Type B pancreatic cell (in vitro differentiated cells): ENCODE measurements around the gene SMAD6. TPM values are rescaled to one million over a fixed set of nuclear protein-coding genes. Genes with fewer than 3 reads are reported as not detected.
"Not testable (repeated sequence)": the region's sequence is repeated elsewhere in the genome, so short reads cannot be mapped to it uniquely, and the experiment has no call there.

Experiments
- DNase-seq: peaks from one replicate; pipeline ENCODE4 v3.0.0; 2021; ENCODE audit warnings: mixed read lengths; ENCODE audit not compliant: unreplicated experiment; ENCODE audit errors: extremely low spot score
- H3K27ac Mint-ChIP-seq: 2 replicates; pipeline ENCODE4 v1.8.0; 2021; ENCODE audit warnings: mild to moderate bottlenecking, mixed read lengths
- H3K27me3 Mint-ChIP-seq: 2 replicates; pipeline ENCODE4 v1.8.0; 2021; ENCODE audit warnings: mixed read lengths
- H3K36me3 Mint-ChIP-seq: 2 replicates; pipeline ENCODE4 v1.8.0; 2021; ENCODE audit warnings: mixed read lengths
- H3K4me1 Mint-ChIP-seq: one replicate; pipeline ENCODE4 v1.8.0; 2021; ENCODE audit warnings: mixed read lengths; ENCODE audit not compliant: unreplicated experiment
- H3K4me3 Mint-ChIP-seq: 2 replicates; pipeline ENCODE4 v1.8.0; 2021; ENCODE audit warnings: mild to moderate bottlenecking, mixed read lengths
- H3K9me3 Mint-ChIP-seq: 2 replicates; pipeline ENCODE4 v1.8.0; 2021; ENCODE audit warnings: mixed read lengths
- total RNA-seq: library from RNA; stranded (reverse); gene quantifications from 2 replicates; pipeline ENCODE4 v1.2.1, GENCODE V29; 2021; ENCODE audit warnings: low replicate concordance
- TF ChIP-seq, protein P1 (sequence below): fragments of 200-600 bp; sonication (generic); conservative IDR thresholded peaks from 2 replicates; pipeline ENCODE4 v1.5.0; 2021; ENCODE audit warnings: antibody characterized with exemption, mild to moderate bottlenecking

Gene SMAD6
- total RNA-seq, 1 donor from 2014 or later = 31.7 TPM

DNA sequence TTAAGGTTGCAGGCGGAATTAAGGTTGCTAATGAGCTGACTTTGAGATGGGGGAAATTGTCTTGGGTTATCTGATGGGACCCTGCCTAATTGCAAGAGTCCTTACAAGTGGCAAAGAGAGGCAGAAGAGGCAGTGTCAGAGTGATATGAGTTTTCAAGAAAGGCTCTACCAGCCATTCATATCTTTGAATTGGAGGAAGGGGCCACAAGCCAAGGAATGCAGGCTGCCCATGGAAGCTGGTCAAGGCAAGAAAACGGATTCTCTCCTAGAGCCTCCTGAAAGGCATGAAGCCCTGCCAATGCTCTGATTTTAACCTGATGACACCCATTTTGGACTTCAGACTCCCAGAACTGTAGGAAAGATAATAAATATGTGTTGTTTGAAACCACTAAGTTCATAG is 20.6 kb upstream of the SMAD6 start:
- peaks cover 5% of the 10 kb centered on the region for H3K36me3 Mint-ChIP-seq
- no peak overlapping the region for H3K27ac Mint-ChIP-seq
- peaks cover 19% of the 10 kb centered on the region for H3K9me3 Mint-ChIP-seq
- no peaks in the 10 kb centered on the region for H3K27me3 Mint-ChIP-seq
- no peak overlapping the region for H3K4me3 Mint-ChIP-seq
- peaks cover 39% of the 10 kb centered on the region for H3K4me1 Mint-ChIP-seq
- TF ChIP-seq, protein P1, sequence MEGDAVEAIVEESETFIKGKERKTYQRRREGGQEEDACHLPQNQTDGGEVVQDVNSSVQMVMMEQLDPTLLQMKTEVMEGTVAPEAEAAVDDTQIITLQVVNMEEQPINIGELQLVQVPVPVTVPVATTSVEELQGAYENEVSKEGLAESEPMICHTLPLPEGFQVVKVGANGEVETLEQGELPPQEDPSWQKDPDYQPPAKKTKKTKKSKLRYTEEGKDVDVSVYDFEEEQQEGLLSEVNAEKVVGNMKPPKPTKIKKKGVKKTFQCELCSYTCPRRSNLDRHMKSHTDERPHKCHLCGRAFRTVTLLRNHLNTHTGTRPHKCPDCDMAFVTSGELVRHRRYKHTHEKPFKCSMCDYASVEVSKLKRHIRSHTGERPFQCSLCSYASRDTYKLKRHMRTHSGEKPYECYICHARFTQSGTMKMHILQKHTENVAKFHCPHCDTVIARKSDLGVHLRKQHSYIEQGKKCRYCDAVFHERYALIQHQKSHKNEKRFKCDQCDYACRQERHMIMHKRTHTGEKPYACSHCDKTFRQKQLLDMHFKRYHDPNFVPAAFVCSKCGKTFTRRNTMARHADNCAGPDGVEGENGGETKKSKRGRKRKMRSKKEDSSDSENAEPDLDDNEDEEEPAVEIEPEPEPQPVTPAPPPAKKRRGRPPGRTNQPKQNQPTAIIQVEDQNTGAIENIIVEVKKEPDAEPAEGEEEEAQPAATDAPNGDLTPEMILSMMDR = no peak
- DNase-seq = no peak

DNA sequence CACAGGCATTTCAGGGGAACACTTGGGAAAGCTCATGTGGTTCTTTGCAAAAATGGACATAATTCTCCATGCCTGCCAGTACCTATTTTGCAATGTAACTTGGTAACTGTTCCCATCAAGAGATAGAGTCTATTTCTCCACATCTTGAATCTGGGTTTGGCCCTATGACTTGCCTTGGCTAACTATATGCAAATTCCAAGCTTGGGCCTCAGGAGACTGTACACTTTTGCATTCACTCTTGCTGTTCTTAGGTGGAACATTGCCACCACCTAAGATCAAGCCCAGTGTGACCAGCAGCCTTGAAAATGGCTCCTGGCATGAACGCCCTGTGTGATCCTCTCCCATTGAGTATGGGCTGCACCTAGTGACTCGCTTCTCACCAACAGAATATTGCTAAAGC is 19.8 kb upstream of the SMAD6 start:
- Mint-ChIP-seq H3K9me3 (peaks cover 19% of the 10 kb centered on the region), H3K27ac (no peak overlapping the region), H3K4me1 (peaks cover 39% of the 10 kb centered on the region), H3K4me3 (no peak overlapping the region), H3K36me3 (peaks cover 5% of the 10 kb centered on the region), H3K27me3 (no peaks in the 10 kb centered on the region)
- TF ChIP-seq, protein P1 = no peak
- DNase-seq = no peak

DNA sequence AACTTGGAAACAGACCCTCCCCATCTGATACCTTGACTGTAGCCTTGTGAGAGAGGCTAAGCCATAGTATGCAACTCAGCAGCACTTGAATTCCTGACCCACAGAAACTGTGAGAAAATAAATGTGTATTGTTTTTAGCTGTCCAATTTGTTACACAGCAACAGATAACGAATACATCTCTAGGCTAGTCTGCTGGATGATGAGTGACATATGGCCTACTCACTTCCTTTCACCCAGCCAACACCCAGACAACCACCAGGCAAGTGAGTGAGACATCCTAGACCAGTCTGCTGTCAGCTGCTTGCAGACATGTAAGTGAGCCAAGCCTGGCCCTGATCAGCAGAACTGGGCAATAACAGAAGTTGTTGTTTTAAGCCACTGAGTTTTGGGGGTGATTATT is 19.2 kb upstream of the SMAD6 start:
- Mint-ChIP-seq H3K4me1 (peaks cover 34% of the 10 kb centered on the region), H3K27me3 (no peaks in the 10 kb centered on the region), H3K9me3 (peaks cover 19% of the 10 kb centered on the region), H3K4me3 (no peak overlapping the region), H3K27ac (peak overlapping the region; percentile 6), H3K36me3 (peaks cover 5% of the 10 kb centered on the region)
- no peak for DNase-seq
- TF ChIP-seq, protein P1 = no peak

GRCh38 chr15:66684136-66684681 is 17.8 kb upstream of the SMAD6 start:
- TF ChIP-seq, protein P1 = no peak
- H3K4me1 Mint-ChIP-seq = peaks cover 30% of the 10 kb centered on the region
- DNase-seq = no peak
- H3K27me3 Mint-ChIP-seq = no peaks in the 10 kb centered on the region
- peaks cover 5% of the 10 kb centered on the region for H3K36me3 Mint-ChIP-seq
- H3K9me3 Mint-ChIP-seq = peaks cover 19% of the 10 kb centered on the region
- H3K27ac Mint-ChIP-seq = no peak overlapping the region
- H3K4me3 Mint-ChIP-seq = no peak overlapping the region

DNA sequence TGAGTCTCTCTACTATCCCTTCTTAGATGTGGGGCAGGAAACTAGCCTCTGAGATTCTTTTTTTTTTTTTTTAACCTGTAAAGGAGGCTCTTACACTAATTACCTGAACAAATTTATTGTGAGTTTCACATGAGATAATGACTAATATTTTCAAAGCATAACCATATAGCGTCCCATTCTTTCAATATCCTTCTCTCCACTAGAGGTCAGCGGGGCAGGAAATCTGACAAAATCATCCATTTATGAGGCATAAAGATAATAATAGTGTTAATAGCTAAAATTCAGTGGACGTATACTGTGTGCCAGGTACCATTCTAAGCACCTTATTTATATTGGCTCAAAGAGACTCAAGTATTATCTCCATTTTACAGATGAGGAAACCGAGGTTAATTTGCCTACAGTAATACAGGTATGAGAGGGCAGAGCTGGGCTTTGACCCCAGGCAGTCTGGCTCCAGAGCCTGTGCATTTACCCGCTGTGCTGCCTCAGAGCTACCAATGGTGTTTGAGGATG is 16.3 kb upstream of the SMAD6 start:
- peaks cover 19% of the 10 kb centered on the region for H3K9me3 Mint-ChIP-seq

GRCh38 chr15:66690912-66691311 is 11.1 kb upstream of the SMAD6 start:
- not testable (repeated sequence) for H3K36me3 Mint-ChIP-seq, H3K4me3 Mint-ChIP-seq, H3K27me3 Mint-ChIP-seq, DNase-seq, H3K9me3 Mint-ChIP-seq, H3K27ac Mint-ChIP-seq
- peaks cover 27% of the 10 kb centered on the region for H3K4me1 Mint-ChIP-seq

More for the DNA sequence above, 16.3 kb upstream of the SMAD6 start:
- Mint-ChIP-seq H3K36me3 (peaks cover 5% of the 10 kb centered on the region), H3K27ac (no peak overlapping the region), H3K27me3 (no peaks in the 10 kb centered on the region), H3K4me1 (peaks cover 24% of the 10 kb centered on the region), H3K4me3 (no peak overlapping the region)
- DNase-seq = no peak
- TF ChIP-seq, protein P1 = peak; percentile 44
